Measurements from ENCODE around the gene CSRP2. TPM values are rescaled to one million over a fixed set of nuclear protein-coding genes. Genes with fewer than 3 reads are reported as not detected.

CSRP2 gene
- total and polyA plus RNA-seq, 2 of the 8 experiments (the other 6 are each of a cell fraction or from before 2014, with no cell fraction given): 149 to 227 TPM

GRCh38 chr12:76899522-76899921, 20.7 kb upstream of the CSRP2 start (continued):
- TF ChIP-seq MAX (IDR thresholded peaks at IDR 0.05) (no peak), RBBP5 (IDR thresholded peaks at IDR 0.05; ENCODE audit: borderline replicate concordance, low read depth, low read length) (no peak), BACH1 (IDR thresholded peaks at IDR 0.05; ENCODE audit: low read length) (no peak)

Data from H1 (cell line).